Body of pancreas (tissue), 4 donors: ENCODE results near the gene RPL22. TPM values are rescaled to one million over a fixed set of nuclear protein-coding genes. Genes with fewer than 3 reads are reported as not detected.

Experiments
- ATAC-seq: fragments of 150-250 bp; one replicate; pipeline ENCODE4 v1.9.1; 2016
- DNase-seq, 4 donors: peaks; one replicate each; pipeline ENCODE4 v3.0.0-alpha.2; 2019
- H3K27ac ChIP-seq, 4 donors: fragments of 200-600 bp; sonication (generic); 1 replicate in 3 of 4; 2 replicates in 1 of 4; pipeline versions ENCODE4 v1.5.1 to v1.6.1; 2016 to 2019; ENCODE audit warnings: mild to moderate bottlenecking in 1 of 4, mixed read lengths in 1 of 4, moderate library complexity in 1 of 4
- H3K27me3 ChIP-seq, 2 donors: fragments of 200-600 bp; sonication (generic); one replicate each; pipeline ENCODE4 v1.6.0; 2016; ENCODE audit warnings: mild to moderate bottlenecking in 1 of 2
- H3K36me3 ChIP-seq, 2 donors: fragments of 200-600 bp; sonication (generic); replicated peaks in 1 of 2; 2 replicates each; pipeline ENCODE4 v1.5.1; 2016; ENCODE audit warnings: low read depth in 2 of 2; ENCODE audit not compliant: insufficient read depth in 1 of 2
- H3K4me1 ChIP-seq: fragments of 200-600 bp; sonication (generic); one replicate; pipeline ENCODE4 v1.6.0; 2016
- H3K4me3 ChIP-seq, 2 donors: fragments of 200-600 bp; sonication (generic); 1 replicate in 1 of 2; 2 replicates in 1 of 2; pipeline ENCODE4 v1.5.1; 2016 to 2019
- H3K9me3 ChIP-seq, 3 donors: fragments of 200-600 bp; sonication (generic); 1 replicate in 2 of 3; 2 replicates in 1 of 3; pipeline ENCODE4 v1.5.1; 2016
- CTCF ChIP-seq, 7 experiments: fragments of 450-650 bp in 4 of 7; fragments of 200-600 bp in 3 of 7; sonication (generic) in 3 of 7; IDR thresholded peaks; one replicate each; pipeline ENCODE4 v1.5.1; 2016 to 2019; ENCODE audit warnings: antibody characterized with exemption in 7 of 7
- POLR2A ChIP-seq, 3 donors: fragments of 450-650 bp; IDR thresholded peaks; one replicate each; pipeline ENCODE4 v1.6.1; 2016; ENCODE audit warnings: antibody characterized with exemption in 3 of 3, mild to moderate bottlenecking in 2 of 3
- WGBS, 2 donors: methylation state at CpG; one replicate each; pipeline ENCODE4 v1.1.5; 2017; 5-methylcytosine and 5-hydroxymethylcytosine counted together
- intact Hi-C: fragments of 100-400 bp; cut with DNase I; formaldehyde crosslinking; loops from one replicate; pipeline ENCODE4 v1.15.1; 2023
- total RNA-seq, 2 donors: library from RNA; depleted of rRNA; stranded (reverse); fragments of >200 nt; gene quantifications; one replicate each; pipeline ENCODE4 v1.1.0, GENCODE V29; 2016

The RPL22 gene
- total RNA-seq, 2 donors from 2014 or later, result 112 to 148 TPM

- ATAC-seq, result no peak
- intact Hi-C loops, result no loop called here
- DNase-seq, result no peak
- no peak overlapping the region for H3K4me3 ChIP-seq
- peaks cover 4 to 32% of the 10 kb centered on the region in 2 donors for H3K27me3 ChIP-seq
- no peaks in the 10 kb centered on the region for H3K9me3 ChIP-seq
- H3K4me1 ChIP-seq, result peaks cover 20% of the 10 kb centered on the region
- TF ChIP-seq CTCF (IDR thresholded peaks at IDR 0.05) (no peak), POLR2A (IDR thresholded peaks at IDR 0.05) (no peak)
- H3K36me3 ChIP-seq, result no peaks in the 10 kb centered on the region
- WGBS, 2 donors, result 39 to 41% methylated on average over 7 of the region's 7 CpGs
- H3K27ac ChIP-seq, result no peak overlapping the region
Measured at GRCh38 chr1:6239213-6239752, 39.9 kb upstream of the RPL22 start.

- H3K36me3 ChIP-seq, result no peaks in the 10 kb centered on the region
- ATAC-seq, result no peak
- peaks cover 4 to 15% of the 10 kb centered on the region in 2 donors for H3K27me3 ChIP-seq
- no peaks in the 10 kb centered on the region for H3K9me3 ChIP-seq
- no peak overlapping the region for H3K27ac ChIP-seq
- peaks cover 22% of the 10 kb centered on the region for H3K4me1 ChIP-seq
- no peak overlapping the region for H3K4me3 ChIP-seq
- no peak for DNase-seq
- intact Hi-C loops, result no loop called here
- TF ChIP-seq POLR2A (IDR thresholded peaks at IDR 0.05) (no peak), CTCF (IDR thresholded peaks at IDR 0.05) (no peak)
- WGBS, 2 donors, result 91% methylated on average over 4 of the region's 4 CpGs
Measured at GRCh38 chr1:6237093-6237492, 37.7 kb upstream of the RPL22 start.

GRCh38 chr1:6235296-6235677, 35.9 kb upstream of the RPL22 start:
- Histone ChIP-seq H3K9me3 (no peaks in the 10 kb centered on the region), H3K4me3 (peak overlapping the region; percentile 2 to 67), H3K27ac (peak overlapping the region in 3 of 4 donors; percentile 32 to 71 (median 68)), H3K27me3 (no peaks in the 10 kb centered on the region), H3K4me1 (peaks cover 17% of the 10 kb centered on the region), H3K36me3 (peaks cover 0 to 5% of the 10 kb centered on the region in 2 donors)
- 0% methylated on average over 6 to 27 of the region's 30 CpGs for WGBS, 2 donors
- intact Hi-C loops, result no loop called here
- peak in 3 of 4 donors; percentile 29 to 44 (median 43) for DNase-seq
- ATAC-seq, result peak; percentile 27
- TF ChIP-seq CTCF (IDR thresholded peaks at IDR 0.05) (no peak), POLR2A (IDR thresholded peaks at IDR 0.05) (no peak)

- Histone ChIP-seq H3K9me3 (no peaks in the 10 kb centered on the region), H3K27me3 (no peaks in the 10 kb centered on the region), H3K36me3 (peaks cover 0 to 7% of the 10 kb centered on the region in 2 donors), H3K27ac (peak overlapping the region in 1 of 4 donors; percentile 32), H3K4me3 (peak overlapping the region; percentile 2 to 67), H3K4me1 (peaks cover 17% of the 10 kb centered on the region)
- ATAC-seq (no peak), DNase-seq (no peak)
- intact Hi-C loops, result no loop called here
- 32 to 42% methylated on average over 19 to 20 of the region's 20 CpGs for WGBS, 2 donors
- no peak for TF ChIP-seq POLR2A (IDR thresholded peaks at IDR 0.05)
- TF ChIP-seq CTCF (IDR thresholded peaks at IDR 0.05), result no peak
Measured at GRCh38 chr1:6234502-6235295, 35.3 kb upstream of the RPL22 start.
